ENCODE measurements around the gene GNAQ. TPM values are rescaled to one million over a fixed set of nuclear protein-coding genes. Genes with fewer than 3 reads are reported as not detected.
"Not testable (repeated sequence)": the region's sequence is repeated elsewhere in the genome, so short reads cannot be mapped to it uniquely, and the experiment has no call there.

GNAQ gene
- total and polyA plus RNA-seq, 2 of the 4 experiments (the other 2 are of a cell fraction), result 23.1 to 50.7 TPM

GRCh38 chr9:77760919-77761318 lies 270.7 kb downstream of the GNAQ start:
- dilution Hi-C loops (cut with HindIII; ENCODE audit: low sequenced_read_pairs, unreplicated experiment); H3K4me3 ChIP-seq (ENCODE audit: insufficient read depth, low read depth, low read length); H3K36me3 ChIP-seq (ENCODE audit: control insufficient read depth, insufficient read depth, low read length); DNase-seq; H3K4ac ChIP-seq (ENCODE audit: low read depth, low read length); H3K14ac ChIP-seq (replicated peaks; ENCODE audit: low read depth, low read length); BruUV-seq (replicated peaks); H2AFZ ChIP-seq (replicated peaks; ENCODE audit: low read length, poor library complexity); H3K9ac ChIP-seq (ENCODE audit: low read depth, low read length); in situ Hi-C loops (cut with MboI; ENCODE audit: low sequenced_read_pairs); H3K56ac ChIP-seq (ENCODE audit: extremely low read depth, insufficient read depth, low read length); H3K23ac ChIP-seq (ENCODE audit: low read depth, low read length); H2AK9ac ChIP-seq (replicated peaks; ENCODE audit: low read depth, low read length, poor library complexity); H3K4me1 ChIP-seq (ENCODE audit: control insufficient read depth, insufficient read depth, low read length); H4K91ac ChIP-seq (ENCODE audit: insufficient read depth, low read depth, low read length); H3K79me1 ChIP-seq (ENCODE audit: low read depth in 1 of 2, low read length in 2 of 2); H3K9me1 ChIP-seq (ENCODE audit: insufficient read depth, low read length); ATAC-seq (ENCODE audit: low read depth); H4K8ac ChIP-seq (ENCODE audit: low read depth in 2 of 2, low read length in 2 of 2); H3K9me3 ChIP-seq (ENCODE audit: control insufficient read depth, insufficient read depth, low read length); POLR2A ChIA-PET (ENCODE audit: unreplicated experiment); H2BK20ac ChIP-seq (ENCODE audit: low read depth, low read length); H2AK5ac ChIP-seq (ENCODE audit: low read depth, low read length); H2BK5ac ChIP-seq (ENCODE audit: low read depth, low read length, poor library complexity, severe bottlenecking); H4K20me1 ChIP-seq (ENCODE audit: insufficient read depth, low read length); H3K27ac ChIP-seq (ENCODE audit: insufficient read depth, low read length); H4K5ac ChIP-seq (ENCODE audit: low read depth, low read length); intact Hi-C loops (cut with micrococcal nuclease); H2BK15ac ChIP-seq (ENCODE audit: low read depth, low read length); H3K4me2 ChIP-seq (ENCODE audit: low read depth, low read length); H3K27me3 ChIP-seq (ENCODE audit: control insufficient read depth, insufficient read depth, low read length); H3K18ac ChIP-seq (ENCODE audit: low read depth, low read length); H2BK120ac ChIP-seq (ENCODE audit: low read depth, low read length); CTCF ChIA-PET: not testable (repeated sequence)
- 100% methylated on average over 2 of the region's 25 CpGs; no CpG with 5 or more reads in 1 of the 2 experiments for WGBS, 2 experiments (ENCODE audit: extremely low coverage in 2 of 2, insufficient read length in 1 of 2)

All from IMR-90 (cell line).